Measurements from ENCODE around the gene ANKMY2.

DNA sequence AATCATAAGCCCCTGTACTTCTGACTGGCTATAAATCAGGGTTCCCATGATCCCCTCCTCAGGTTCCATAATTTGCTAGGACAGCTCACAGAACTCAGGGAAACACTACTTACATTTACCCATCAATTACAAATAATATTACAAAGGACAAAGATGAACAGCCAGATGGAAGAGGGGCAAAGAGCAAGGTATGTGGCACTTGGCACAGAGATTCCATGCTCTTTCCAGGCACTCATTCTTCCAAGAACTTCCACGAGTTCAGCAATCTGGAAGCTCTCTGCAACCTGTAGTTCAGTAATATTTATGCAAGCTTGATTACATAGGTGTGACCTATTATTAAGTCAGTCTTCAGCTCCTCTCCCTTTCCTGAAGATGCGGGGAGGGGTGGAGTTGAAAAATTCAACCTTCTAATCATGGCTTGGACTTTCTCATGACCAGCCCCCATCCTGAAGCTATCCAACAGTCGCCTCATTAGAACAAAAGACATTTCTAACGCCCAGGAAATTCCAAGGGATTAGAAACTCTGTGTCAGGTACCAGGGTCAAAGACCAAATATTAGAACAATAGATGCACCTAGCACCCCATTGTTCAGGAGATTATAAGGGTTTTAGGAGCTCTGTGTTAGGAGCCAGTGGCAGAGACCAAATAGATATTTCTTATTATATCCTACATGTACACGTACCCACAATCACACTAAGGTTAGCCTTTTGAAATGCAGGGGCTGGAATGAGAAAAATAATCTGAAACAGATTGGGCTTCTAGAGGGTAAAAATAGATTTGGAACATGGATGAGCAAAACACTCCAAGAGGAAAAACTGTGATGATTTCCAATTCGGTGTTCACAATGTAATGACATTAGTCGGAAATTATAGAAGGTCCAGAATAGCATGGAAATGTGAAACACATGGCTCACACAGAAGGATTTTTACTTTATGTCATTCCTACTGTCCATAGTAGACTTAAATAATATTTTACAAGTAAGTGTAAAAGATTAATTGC, 7.0 kb downstream of the ANKMY2 start:
- TF ChIP-seq, protein P1, sequence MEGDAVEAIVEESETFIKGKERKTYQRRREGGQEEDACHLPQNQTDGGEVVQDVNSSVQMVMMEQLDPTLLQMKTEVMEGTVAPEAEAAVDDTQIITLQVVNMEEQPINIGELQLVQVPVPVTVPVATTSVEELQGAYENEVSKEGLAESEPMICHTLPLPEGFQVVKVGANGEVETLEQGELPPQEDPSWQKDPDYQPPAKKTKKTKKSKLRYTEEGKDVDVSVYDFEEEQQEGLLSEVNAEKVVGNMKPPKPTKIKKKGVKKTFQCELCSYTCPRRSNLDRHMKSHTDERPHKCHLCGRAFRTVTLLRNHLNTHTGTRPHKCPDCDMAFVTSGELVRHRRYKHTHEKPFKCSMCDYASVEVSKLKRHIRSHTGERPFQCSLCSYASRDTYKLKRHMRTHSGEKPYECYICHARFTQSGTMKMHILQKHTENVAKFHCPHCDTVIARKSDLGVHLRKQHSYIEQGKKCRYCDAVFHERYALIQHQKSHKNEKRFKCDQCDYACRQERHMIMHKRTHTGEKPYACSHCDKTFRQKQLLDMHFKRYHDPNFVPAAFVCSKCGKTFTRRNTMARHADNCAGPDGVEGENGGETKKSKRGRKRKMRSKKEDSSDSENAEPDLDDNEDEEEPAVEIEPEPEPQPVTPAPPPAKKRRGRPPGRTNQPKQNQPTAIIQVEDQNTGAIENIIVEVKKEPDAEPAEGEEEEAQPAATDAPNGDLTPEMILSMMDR (IDR thresholded peaks at IDR 0.05; ENCODE audit: insufficient read depth, low read length): no peak
- TF ChIP-seq, protein P2, sequence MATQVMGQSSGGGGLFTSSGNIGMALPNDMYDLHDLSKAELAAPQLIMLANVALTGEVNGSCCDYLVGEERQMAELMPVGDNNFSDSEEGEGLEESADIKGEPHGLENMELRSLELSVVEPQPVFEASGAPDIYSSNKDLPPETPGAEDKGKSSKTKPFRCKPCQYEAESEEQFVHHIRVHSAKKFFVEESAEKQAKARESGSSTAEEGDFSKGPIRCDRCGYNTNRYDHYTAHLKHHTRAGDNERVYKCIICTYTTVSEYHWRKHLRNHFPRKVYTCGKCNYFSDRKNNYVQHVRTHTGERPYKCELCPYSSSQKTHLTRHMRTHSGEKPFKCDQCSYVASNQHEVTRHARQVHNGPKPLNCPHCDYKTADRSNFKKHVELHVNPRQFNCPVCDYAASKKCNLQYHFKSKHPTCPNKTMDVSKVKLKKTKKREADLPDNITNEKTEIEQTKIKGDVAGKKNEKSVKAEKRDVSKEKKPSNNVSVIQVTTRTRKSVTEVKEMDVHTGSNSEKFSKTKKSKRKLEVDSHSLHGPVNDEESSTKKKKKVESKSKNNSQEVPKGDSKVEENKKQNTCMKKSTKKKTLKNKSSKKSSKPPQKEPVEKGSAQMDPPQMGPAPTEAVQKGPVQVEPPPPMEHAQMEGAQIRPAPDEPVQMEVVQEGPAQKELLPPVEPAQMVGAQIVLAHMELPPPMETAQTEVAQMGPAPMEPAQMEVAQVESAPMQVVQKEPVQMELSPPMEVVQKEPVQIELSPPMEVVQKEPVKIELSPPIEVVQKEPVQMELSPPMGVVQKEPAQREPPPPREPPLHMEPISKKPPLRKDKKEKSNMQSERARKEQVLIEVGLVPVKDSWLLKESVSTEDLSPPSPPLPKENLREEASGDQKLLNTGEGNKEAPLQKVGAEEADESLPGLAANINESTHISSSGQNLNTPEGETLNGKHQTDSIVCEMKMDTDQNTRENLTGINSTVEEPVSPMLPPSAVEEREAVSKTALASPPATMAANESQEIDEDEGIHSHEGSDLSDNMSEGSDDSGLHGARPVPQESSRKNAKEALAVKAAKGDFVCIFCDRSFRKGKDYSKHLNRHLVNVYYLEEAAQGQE (IDR thresholded peaks at IDR 0.05; ENCODE audit: insufficient replicate concordance, low read depth): no peak
- TF ChIP-seq POLR2AphosphoS5 (IDR thresholded peaks at IDR 0.05; ENCODE audit: low read depth): no peak
- no peak for TF ChIP-seq GABPA (IDR thresholded peaks at IDR 0.05; ENCODE audit: low read depth)
- TF ChIP-seq SPI1 (IDR thresholded peaks at IDR 0.05; ENCODE audit: borderline replicate concordance, low read depth): no peak

All from HL-60 (cell line).